Kidney epithelial cell (primary cell): ENCODE data around the gene MIOS. TPM values are rescaled to one million over a fixed set of nuclear protein-coding genes. Genes with fewer than 3 reads are reported as not detected.

Experiments
- DNase-seq: peaks from one replicate; pipeline ENCODE4 v3.0.0-alpha.2; 2010; ENCODE audit warnings: low read depth
- H3K27me3 ChIP-seq: 2 replicates; pipeline ENCODE4 v1.6.0; 2011; ENCODE audit warnings: low read length; ENCODE audit not compliant: control insufficient read depth, insufficient read depth
- H3K36me3 ChIP-seq: 2 replicates; pipeline ENCODE4 v1.5.1; 2011; ENCODE audit warnings: low read length; ENCODE audit not compliant: control insufficient read depth, insufficient read depth
- H3K4me3 ChIP-seq: 2 replicates; pipeline ENCODE4 v1.5.1; 2011; ENCODE audit warnings: low read depth, mild to moderate bottlenecking, control low read depth, low read length
- CTCF ChIP-seq: IDR thresholded peaks from 2 replicates; pipeline ENCODE4 v1.5.1; 2011; ENCODE audit warnings: mild to moderate bottlenecking, moderate library complexity, low read length, control low read depth, inconsistent platforms; ENCODE audit not compliant: insufficient read depth, poor library complexity, severe bottlenecking
- total RNA-seq: library from RNA; depleted of rRNA; stranded (reverse); fragments of >200 nt; gene quantifications from 2 replicates; pipeline ENCODE4 v1.2.3, GENCODE V29; 2015

Gene MIOS
- total RNA-seq, 1 donor from 2014 or later, result 41.9 TPM

DNA sequence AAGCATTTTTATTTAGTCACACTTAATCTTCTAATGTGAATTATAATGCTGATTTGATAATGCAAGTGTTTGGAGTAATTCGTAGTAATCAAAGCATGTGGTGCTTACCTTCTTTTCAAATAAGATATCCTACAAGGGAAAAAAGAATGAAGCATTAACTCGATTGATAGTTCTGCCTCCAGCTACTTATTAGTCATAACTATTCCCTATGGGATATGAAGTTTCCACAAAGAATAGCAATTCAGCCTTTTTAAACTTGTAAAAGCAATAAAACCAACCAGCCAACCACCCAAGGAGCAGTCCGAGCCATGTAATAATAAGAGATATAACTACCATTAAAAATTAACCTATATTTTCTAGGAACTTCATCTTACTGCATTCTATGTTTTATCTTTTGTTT is 42.6 kb upstream of the MIOS start:
- Histone ChIP-seq H3K27me3 (no peaks in the 10 kb centered on the region), H3K4me3 (no peak overlapping the region), H3K36me3 (no peaks in the 10 kb centered on the region)
- DNase-seq, result no peak
- TF ChIP-seq CTCF, result no peak

DNA sequence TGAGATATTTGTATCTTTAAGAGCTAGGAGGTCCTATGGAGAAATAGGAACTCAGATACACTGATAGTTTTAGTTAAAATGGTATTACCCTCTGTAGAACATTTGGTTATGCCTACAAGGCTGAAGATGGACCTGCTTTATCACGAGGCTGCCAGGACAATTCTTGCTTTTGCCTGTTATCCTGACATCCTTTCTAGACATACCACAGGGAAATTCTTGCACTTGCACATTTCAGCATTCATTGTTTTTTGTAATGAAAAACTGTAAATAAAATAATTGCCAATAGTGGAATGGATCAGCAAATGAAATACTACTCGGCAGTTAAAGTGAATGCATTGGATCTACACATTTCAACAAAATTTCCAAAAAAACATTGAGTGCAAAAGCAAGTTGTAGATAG is 40.7 kb upstream of the MIOS start:
- no peak for TF ChIP-seq CTCF
- H3K27me3 ChIP-seq, result no peaks in the 10 kb centered on the region
- no peaks in the 10 kb centered on the region for H3K36me3 ChIP-seq
- DNase-seq, result no peak
- H3K4me3 ChIP-seq, result no peak overlapping the region

GRCh38 chr7:7527047-7527446 is 39.6 kb upstream of the MIOS start:
- Histone ChIP-seq H3K4me3 (no peak overlapping the region), H3K36me3 (no peaks in the 10 kb centered on the region), H3K27me3 (no peaks in the 10 kb centered on the region)
- DNase-seq, result no peak
- TF ChIP-seq CTCF, result no peak

- Histone ChIP-seq H3K4me3 (no peak overlapping the region), H3K27me3 (no peaks in the 10 kb centered on the region), H3K36me3 (no peaks in the 10 kb centered on the region)
- no peak for TF ChIP-seq CTCF
- no peak for DNase-seq
Observed at GRCh38 chr7:7529328-7529727, 37.4 kb upstream of the MIOS start.

DNA sequence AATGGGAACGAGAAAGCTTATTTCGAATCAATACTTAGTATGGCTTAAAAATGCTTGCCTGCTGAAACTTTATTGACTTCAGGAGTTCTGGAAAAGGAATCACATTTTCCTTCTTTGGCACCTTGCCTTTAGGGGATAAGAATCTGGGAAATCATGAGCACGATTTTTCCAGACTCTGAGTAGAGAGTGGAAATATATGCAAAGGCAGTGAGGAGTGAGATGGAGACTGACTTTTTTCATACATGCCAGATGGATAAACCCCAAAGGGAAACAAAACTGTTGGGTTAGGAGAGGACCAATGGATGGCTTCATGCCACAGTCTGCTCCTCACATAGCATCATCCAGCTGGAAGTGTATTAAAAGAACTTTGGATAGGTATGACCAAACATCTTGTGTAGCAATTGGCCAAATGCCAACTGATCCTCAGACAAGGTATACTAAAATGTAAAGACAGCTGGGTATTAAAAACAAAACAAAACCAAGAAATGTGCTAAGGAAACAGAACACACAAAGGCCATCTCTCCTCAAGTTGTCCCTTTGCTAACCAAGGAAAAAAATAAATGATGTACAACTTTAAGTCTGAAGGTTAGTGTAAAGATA is 32.8 kb upstream of the MIOS start:
- H3K36me3 ChIP-seq, result no peaks in the 10 kb centered on the region
- no peak overlapping the region for H3K4me3 ChIP-seq
- H3K27me3 ChIP-seq, result no peaks in the 10 kb centered on the region
- no peak for DNase-seq
- TF ChIP-seq CTCF, result no peak

- no peak for TF ChIP-seq CTCF
- Histone ChIP-seq H3K27me3 (no peaks in the 10 kb centered on the region), H3K4me3 (no peak within 1 kb of the TSS), H3K36me3 (no peaks in the 10 kb centered on the region)
- DNase-seq, result no peak
Observed at GRCh38 chr7:7535691-7536090, 31.0 kb upstream of the MIOS start, which contains the start of gene COL28A1. Gene COL28A1, minus strand, starts transcription at chr7:7535873. Its CDS starts 2,998 bp downstream, at chr7:7532875.
